Measurements from ENCODE around the gene NDUFS7.
"Not testable (repeated sequence)": the region's sequence is repeated elsewhere in the genome, so short reads cannot be mapped to it uniquely, and the experiment has no call there.

The NDUFS7 gene

DNA sequence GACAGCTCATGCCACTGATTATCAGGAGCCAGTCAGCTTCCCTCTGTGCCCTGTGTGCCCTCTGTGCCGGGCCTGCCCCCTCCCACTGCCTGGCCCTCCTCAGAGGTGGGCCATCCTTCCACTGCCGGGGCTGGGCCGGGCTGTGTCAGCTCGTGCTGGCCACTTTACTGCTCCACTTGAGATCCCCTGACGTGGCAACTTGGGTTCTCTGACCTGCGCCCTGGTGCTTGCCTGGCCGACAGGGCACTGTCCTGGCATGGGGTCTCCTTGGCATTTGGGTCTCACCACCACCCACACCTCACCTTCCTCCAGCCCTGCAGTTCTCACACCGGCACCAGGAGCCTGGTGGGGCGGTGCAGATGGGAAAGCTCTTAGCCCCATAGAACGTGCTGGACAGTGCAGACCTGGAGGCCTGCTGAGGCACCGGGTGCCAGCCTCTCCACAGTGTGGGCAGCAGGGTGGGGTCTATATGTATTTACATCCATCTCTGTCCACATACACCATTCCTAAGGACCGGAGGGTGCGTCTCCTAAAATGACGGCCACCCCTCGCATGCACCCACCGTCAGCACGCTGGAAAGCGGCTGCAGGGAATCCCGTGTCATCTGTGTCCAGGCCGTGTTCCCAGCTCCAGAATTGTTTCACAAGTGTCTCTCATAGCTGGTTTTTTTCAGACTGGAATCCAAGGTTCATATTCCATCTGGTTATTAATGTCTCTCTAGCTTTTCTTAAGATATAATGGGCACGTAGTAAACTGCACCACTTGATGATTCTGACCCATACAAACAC is 35.4 kb downstream of the NDUFS7 start:
- DNase-seq = no peak

DNA sequence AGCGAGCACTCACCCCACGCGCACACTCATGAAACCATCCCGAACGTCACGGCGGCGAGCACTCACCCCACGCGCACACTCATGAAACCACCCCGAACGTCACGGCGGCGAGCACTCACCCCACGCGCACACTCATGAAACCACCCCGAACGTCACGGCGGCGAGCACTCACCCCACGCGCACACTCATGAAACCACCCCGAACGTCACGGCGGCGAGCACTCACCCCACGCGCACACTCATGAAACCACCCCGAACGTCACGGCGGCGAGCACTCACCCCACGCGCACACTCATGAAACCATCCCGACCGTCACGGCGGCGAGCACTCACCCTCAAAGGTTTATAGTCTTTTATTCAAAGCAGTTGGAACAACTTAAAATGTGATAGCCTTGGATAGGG is 36.4 kb downstream of the NDUFS7 start:
- DNase-seq = not testable (repeated sequence)

DNA sequence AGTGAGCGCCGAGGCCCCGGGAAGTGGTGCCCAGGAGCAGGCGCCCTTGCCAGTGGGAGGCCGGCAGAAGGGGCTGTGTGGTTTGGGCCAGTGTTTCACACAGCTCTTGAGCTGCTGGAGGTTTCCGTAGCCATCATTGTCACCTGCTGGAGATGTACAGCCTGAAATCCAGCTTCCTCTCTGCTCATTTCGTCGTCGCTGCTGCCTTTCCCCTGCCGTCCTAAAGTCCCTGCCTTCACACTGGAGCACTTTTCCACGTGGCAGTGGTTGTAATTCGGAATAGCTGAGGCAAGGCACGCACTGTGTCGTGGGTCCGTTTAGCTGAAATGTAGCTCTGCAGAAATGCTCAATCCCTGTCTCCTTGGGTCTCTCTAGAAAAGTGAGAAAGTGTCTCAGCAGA is 36.9 kb downstream of the NDUFS7 start:
- no peak for DNase-seq

DNA sequence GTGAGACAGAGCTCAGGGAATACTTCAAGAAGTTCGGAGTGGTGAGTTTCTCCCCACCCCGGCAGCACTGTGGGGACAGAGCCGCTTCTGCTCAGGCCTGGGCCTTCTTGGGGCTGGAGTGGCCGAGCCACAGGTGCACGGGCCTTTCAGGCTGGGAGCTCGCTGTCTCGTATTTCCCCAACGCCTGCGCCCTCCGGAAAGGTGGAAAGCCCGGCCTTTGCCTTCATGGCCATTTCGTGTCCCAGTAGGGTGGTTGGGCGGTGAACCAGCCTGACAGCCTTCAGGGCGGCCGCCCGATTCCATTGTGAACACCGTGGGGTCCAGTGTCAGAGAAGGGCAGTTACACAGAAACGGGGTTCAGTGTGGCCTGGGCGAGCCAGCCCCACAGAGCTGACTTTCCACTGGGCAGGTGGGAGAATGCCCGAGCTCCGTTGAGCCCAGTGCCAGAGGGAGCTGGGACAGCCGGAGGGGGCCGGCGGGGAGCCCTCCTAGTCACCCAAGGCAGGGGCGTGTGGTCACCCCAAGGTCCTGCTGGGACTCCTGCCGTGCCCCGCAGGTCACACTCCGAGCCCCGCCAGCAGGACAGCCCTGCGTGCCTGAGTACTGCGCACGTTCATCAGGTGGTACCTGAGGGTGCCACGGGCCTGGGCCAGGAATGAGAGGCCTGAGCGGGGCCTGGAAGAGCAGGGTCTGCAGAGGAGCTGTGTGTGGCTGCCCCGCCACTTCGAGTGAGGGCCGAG is 37.7 kb downstream of the NDUFS7 start:
- no peak for DNase-seq

DNA sequence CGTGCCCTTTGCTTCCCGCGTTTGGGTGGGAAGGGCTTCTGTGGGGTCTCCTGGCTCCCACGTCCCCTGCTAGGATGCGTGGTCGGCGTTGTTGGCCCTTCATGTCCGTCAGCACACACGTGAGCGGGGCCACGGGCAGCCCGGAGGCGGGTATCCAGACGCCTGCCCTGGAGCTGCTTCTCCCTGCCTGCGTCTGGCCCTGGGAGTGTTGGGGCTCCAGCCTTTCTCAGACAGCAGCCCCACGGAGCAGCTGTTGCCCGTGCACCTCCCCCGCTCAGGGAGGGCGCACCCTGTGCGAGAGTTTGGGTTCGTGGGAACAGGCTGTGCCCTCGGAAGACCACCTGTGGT is 38.2 kb downstream of the NDUFS7 start:
- no peak for DNase-seq

DNA sequence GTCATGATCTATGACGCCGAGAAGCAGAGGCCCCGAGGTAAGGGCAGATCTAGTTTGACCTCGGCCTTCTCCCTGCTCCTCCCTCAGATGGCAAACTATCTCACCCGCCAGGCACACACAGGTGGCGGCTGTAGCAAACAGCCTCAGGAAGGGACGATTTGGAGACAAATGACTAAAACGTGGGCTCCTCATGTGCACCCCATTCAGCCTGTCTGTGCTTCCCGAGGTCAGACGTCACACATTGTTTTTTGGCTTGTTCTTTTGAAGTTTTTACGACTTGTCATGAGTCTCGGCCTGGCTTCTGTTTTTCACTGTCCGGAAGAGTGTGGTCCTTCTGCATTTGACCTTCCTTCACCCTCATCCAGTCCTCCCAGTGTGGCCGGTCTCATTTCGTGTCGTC is 38.7 kb downstream of the NDUFS7 start:
- DNase-seq = no peak

DNA sequence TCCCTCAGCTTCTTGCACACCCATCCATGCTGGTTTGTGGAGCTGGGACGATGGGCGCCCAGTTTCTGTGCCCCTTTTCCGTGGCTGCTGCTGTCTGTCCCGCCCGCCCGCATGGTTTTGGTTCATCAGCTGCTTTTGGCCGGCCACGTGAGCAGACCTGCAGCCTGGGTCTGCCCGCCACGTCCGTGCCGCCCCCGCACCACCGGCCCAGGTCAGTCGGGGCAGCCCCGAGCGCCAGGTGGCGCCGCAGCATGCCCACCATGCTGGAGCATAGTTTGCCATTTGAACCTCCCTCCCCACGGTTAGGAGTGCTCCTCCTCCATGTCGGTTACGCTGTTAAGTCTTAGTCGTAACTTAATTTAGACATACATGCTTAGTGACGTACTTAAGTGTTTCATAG is 39.2 kb downstream of the NDUFS7 start:
- DNase-seq = no peak

DNA sequence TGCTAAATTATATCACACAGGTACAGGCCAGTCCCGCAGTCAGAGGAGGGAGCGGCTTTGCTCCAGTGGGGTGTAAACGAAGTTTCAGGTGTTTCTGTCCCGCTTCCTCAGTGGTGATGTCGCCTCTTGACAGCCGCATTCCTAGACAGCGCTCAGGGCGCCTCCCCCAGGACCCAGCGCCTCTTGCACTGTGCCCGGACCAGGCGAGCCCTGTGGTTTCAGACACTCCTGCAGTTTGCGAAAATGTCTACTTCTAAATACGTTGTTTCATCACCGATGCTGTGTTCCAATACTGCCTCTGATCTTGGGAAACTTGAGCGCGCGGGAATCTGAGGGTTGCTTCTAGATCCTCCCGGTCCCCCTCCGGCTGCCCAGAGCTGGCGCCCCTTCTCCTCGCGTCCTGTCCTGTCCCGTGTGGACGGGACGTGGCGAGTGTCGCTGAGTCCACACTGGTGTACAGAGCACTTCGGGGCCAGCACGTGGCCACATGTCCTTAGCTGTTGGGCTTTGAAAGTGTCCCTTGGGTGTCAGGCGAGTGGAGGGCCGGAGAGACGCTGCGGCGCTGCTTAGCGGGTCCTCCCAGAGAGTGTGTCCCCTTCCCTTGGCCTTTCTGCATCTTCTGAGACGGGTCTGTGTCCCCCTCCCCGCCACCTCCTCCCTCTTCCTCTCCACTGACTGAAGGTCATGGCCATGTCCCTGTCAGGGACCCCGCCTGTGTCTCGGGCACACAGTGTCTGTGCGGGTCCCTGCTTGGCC is 39.9 kb downstream of the NDUFS7 start:
- no peak for DNase-seq

DNA sequence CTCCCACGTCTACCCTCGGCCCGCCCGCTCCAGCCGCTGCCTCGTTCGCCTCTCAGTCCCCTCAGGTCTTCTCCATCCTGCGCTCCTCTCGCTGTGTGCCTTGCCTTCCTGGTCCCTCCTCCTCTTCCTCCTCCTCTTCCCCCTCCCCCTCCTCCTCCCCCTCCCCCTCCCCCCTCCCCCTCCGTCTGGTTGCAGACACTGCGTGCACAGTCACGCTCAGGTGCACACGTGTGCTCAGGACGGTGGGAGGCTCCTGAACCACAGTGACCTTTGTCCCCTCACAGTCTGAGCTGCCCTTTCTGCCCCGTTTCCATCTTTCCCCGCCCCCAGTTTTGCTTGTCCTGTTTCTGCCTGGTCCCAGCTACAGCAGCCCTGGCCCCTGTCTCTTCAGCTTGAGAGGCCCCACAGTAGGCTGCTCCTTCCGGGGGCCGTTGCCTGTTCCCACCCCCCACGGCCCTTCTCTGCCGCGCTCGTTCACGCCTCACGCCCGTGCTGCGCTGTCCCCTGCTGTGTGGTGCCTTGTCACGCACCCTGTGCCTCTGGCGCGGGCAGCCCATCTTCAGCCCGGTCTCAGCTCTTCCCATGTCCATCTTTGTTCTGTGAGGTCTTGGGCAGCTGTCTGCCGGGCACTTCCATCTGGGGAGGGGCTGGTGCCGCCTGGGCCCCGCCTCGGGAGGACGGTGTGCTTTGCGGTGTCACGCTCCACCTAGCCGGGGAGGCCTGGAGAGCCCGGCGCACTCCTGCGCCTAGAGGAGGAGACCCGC is 40.7 kb downstream of the NDUFS7 start:
- DNase-seq = no peak

DNA sequence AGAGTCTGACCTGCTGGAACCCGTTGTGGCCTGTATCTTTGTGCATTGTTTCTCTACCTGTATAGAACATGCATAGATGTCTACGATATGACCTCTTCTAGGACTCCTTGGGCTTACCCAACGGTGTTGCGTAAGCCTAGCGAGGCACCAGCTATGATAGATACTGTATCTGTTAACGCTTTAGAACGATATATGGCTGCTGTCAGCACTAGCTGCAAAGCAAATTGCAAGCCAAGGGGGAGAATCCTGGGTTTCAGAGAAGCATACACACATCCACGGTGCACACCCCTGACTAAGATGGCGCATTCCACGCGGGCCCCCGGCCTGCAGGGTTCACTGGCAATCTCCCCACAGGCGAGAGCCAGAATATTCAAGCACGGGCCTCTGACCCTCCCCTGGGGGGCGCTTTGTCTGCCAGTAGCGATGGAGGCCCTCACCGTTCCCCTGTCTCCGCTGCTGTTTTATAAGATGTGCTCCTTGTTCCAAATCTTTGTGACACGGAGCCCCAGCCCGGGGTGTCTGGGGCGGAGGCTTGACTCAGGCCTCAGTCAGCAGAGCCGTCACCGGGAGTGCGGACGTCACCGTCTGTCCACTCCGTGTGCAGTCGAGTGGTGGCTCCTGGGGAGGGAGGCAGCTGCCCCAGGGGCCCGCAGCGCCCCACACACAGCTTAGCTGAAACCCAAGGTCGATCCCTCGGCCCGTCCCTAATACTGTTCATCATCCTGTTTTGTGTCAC is 41.6 kb downstream of the NDUFS7 start:
- no peak for DNase-seq

DNA sequence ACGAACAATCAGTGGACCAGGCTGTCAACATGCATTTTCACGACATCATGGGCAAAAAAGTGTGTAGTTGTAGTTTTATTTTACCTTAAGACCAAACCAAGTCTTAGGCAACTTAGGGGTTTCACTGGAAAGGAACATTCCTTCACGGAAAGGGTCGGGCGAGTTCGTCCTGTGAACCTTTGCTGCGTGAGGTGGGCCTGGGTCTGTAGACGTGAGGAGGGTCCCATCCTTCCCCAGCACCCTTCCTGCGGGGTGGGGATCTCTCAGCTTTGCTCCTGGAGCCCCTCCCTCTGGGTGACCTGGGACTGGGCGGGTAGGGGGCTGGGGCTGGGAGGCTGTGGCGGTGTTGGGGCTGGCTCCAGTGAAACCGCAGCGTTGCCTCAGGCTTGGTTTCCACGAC is 42.2 kb downstream of the NDUFS7 start:
- DNase-seq = no peak

DNA sequence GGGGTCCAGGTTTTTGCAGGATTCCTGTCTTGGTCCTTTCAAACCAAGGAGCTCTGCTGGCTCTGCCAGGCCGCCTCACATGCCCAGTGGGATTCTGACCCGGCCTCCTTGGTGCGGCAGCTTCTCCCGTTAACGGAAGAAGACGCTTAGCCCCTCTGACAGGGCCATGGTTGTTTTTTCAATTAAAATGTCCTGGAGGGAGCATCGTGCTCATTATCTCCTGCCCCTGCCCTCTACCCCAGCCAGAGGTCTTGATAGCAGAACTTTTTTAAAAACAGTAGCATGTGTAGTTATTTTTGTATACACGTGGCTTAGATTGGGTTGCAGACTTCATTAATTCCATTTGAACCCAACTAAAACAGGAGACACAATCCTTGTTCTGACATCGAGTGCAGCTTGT is 43.0 kb downstream of the NDUFS7 start:
- no peak for DNase-seq

DNA sequence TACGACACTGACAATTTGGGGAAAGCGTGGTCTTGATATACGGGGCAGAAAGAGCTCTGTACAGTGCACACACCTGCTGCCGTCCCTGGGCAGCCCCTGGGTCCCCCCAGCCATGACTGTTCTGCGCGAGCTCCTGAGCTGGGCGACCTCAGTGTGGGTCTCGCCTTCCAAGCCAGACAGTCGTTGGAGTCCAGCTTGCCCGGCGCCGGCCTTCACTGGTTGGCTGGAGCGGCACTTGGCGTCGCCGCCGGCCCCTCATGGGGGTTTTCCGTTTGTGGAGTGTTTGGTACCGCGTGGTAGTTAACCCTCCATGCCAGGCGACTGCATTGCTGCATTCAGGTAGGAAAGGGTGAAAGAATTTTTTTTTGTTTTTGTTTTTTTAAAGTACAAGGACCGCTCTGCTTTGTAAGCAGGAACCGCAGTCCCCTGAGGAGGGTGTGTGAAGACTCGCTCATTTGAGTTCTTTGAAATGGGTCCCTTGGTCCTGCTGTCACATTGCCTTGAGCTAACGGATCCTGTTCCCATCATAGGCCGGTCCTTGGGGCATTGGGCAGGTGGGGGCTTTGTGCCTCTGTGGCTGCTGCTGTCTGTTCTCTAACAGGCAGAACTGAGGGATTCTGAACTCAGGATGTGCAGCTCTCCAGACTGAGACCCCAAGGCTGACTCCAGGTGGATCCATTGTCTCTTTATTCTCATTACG is 43.7 kb downstream of the NDUFS7 start:
- no peak for DNase-seq

DNA sequence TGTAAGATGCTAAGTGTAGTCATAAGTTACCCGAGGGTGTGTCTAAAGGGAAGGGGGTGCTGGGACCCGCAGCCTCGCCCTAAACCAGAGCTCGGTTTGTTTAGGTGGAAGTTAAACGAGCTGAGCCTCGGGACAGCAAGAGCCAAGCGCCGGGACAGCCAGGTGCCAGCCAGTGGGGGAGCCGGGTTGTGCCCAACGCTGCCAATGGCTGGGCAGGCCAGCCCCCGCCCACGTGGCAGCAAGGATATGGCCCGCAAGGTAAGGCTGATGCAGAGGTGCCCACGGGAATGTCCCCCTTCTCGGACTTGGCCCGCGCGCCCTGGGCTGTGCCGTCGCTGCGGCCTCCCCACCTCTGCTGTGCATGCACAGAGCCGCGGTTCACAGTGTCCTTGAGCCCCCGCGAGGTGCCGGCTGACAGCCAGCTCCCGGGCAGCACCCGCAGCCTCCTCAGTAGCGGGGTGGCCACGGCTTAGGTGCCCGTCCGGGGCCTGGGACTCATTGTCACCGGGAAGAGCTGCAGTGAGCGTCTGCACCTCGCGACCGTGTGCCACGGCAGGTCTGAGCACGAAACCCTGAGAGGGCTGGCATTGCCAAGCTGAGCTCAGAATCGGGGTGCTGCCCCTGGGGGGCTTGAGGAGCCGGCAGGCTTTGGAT is 45.2 kb downstream of the NDUFS7 start:
- DNase-seq = no peak

DNA sequence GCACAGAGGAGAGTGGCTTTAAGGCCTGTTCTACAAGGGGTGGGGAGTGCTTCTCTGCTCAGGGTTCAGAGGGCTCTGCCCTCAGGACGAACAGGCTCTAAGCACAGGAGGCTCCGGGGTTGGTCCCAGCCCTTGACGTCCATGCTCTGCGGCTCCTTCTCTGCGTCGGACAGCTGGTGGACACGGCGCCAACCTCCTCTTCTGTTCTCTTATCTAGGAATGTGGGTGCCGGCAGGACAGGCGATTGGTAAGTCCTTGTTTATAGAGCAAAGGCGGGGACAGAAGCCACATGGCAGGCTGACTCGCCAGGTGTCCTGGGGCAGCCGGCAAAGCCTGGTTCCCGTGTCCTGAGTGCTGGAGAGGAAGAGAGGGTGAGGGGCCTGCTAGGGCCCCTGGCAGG is 46.0 kb downstream of the NDUFS7 start:
- no peak for DNase-seq

DNA sequence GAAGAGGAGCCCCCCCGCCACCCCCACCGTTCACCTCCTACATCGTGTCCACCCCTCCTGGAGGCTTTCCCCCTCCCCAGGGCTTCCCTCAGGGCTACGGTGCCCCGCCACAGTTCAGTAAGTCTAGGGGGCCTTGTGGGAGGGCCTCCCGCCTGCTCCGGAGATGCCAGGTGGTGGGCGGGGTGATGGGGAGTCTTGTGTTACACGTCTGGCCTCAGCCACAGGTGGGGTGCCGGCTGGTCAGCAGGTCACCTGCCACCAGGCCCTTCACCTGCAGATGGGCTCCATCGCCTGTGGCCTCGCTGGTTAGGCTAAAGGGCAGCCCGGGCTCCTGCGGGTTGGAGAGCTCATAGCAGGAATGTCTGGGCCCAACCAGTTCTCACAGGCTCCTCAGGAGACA is 46.5 kb downstream of the NDUFS7 start:
- no peak for DNase-seq

DNA sequence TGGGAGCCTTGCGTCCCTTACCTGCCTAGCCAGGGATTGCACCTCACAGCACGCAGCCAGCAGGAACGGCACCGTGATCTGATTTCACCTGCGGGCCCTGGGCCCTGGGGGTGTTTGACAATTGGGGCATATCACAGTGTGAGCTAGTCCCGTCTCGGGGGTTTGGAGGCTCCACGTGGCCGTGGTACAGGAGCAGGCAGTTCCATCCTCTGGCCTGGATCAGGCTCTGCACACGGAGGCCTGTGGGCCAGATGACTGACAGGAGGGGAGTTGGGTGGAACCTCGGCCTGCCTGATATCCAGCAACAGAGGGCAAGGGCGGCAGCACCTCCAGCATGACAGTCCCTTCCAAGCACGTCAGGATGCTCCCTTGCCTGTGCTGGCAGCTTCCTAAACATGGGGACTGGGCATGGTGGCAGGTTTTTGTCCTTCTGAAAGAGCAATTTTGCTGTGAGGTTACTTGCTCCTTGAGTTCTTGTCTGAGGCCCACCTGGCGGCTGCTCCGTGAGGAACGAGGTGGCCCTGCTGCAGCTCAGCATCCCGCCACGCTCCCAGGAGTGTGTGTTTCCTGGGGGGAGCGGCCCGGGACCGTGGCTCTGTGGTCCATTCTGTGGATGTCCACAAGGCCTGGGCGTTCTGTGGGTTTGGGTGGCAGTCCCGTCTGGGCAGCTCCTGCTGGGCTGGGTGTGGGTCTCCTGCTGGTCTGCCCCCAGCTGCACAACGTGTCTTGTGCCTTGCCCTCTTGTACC is 48.2 kb downstream of the NDUFS7 start:
- no peak for DNase-seq

DNA sequence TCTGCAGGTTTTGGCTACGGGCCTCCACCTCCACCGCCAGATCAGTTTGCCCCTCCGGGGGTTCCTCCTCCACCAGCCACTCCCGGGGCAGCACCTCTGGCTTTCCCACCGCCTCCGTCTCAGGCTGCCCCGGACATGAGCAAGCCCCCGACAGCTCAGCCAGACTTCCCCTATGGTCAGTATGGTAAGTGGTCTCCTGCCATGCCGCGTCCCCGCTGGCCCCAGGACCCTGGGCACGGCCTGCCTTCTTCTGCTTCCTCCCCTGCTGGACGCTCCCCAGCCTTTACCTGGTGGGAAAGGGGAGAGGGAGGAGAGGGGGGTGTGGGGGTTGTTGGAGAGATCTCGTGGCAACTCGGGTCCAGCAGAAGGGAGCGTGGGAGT is 48.8 kb downstream of the NDUFS7 start:
- DNase-seq = no peak

DNA sequence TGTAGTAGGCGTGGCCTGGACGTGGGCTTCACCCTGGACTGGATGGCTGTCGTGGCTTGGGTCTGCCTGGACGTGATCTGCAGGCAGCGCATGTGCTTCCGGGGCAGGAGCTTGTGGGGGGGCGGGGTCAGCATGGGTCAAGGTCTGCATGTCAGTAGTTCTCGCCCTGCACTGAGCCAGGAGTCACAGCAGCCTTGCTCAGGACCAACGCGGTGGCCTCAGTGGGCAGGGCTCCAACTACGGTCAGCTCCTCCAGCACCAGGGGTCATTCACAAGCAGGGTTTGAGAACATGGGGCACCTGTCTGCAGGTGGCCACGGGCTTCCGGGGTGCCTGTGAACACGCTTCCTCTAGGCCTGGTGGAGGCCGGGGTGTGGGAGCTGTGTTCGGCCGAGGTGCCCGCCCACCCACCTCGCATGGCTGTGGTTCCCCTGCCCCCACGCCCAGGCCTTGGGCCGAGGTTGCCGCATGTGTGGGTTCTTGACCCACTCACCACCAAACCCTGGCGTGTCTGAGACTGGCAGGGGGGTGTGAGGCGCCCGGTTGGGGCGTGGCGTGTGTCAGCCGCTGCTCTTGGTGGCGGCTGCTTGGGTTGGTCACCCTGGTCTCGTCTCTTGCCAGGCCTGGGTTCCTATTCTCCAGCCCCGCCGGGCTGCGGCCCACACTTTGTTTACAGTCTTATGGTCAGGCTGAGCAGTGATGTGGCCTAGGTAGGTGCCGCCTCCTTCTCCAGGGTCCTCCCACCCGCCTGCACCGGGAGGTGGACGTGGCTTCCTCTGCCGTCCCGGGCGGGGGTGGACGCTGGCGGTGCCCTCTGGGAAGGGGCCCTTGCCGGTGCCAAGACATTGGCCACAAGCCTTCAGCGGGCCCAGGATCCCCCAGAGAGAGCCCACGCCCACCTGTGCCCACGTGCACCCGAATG is 49.7 kb downstream of the NDUFS7 start:
- no peak for DNase-seq

DNA sequence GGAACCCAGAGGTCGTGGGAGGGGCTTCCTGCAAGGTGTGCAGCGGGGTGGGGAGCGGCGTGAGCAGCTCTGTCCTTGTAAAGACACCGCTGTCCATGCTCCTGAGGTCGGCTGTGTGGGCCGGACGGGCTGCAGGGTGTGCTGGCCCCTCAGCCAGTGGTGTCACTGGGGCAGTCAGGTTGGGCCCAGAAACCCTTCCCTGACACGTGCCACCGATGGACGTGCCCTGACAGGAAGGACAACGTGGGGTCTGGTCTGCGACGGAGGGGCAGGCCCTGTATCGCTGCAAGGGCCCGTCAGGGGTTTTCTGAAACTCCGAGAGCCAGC is 50.3 kb downstream of the NDUFS7 start:
- no peak for DNase-seq
